ENCODE data around the gene ACTG1. TPM values are rescaled to one million over a fixed set of nuclear protein-coding genes. Genes with fewer than 3 reads are reported as not detected.

Gene ACTG1
- total and polyA plus RNA-seq, 2 of the 13 experiments (the other 11 are each of a cell fraction or from before 2014, with no cell fraction given), result 973 to 1,138 TPM

GRCh38 chr17:81491181-81491581, 21.4 kb downstream of the ACTG1 start (continued):
- TF ChIP-seq ETV5 (CRISPR knock-in tag; IDR thresholded peaks at IDR 0.05; ENCODE audit: borderline replicate concordance) (peak; percentile 8; the same call in 1 of the 2 replicates), ARNTL (CRISPR knock-in tag; IDR thresholded peaks at IDR 0.05) (no peak), RXRA (CRISPR knock-in tag; IDR thresholded peaks at IDR 0.05) (0 out of 2 replicates have a peak, but pooled peaks have one; percentile 16), KIAA2018 (CRISPR knock-in tag; IDR thresholded peaks at IDR 0.05; ENCODE audit: borderline replicate concordance) (no peak), ZNF460 (CRISPR knock-in tag; IDR thresholded peaks at IDR 0.05; ENCODE audit: borderline replicate concordance) (no peak), TBL1XR1 (IDR thresholded peaks at IDR 0.05; ENCODE audit: borderline replicate concordance, low read length, partially characterized antibody) (no peak), ZNF773 (CRISPR knock-in tag; IDR thresholded peaks at IDR 0.05; ENCODE audit: borderline replicate concordance) (no peak), ZBED4 (CRISPR knock-in tag; IDR thresholded peaks at IDR 0.05; ENCODE audit: borderline replicate concordance) (no peak), CEBPB (IDR thresholded peaks at IDR 0.05; ENCODE audit: borderline replicate concordance, low read depth, low read length) (no peak), GATA4 (IDR thresholded peaks at IDR 0.05; ENCODE audit: borderline replicate concordance, low read depth) (no peak), IKZF4 (CRISPR knock-in tag; IDR thresholded peaks at IDR 0.05; ENCODE audit: borderline replicate concordance, low read depth, not compliant biosample characterization) (no peak)
- TF ChIP-seq, protein P1, sequence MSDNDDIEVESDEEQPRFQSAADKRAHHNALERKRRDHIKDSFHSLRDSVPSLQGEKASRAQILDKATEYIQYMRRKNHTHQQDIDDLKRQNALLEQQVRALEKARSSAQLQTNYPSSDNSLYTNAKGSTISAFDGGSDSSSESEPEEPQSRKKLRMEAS (IDR thresholded peaks at IDR 0.05), result peak; percentile 43; the same call in 1 of the 2 replicates
- TF ChIP-seq, protein P2, sequence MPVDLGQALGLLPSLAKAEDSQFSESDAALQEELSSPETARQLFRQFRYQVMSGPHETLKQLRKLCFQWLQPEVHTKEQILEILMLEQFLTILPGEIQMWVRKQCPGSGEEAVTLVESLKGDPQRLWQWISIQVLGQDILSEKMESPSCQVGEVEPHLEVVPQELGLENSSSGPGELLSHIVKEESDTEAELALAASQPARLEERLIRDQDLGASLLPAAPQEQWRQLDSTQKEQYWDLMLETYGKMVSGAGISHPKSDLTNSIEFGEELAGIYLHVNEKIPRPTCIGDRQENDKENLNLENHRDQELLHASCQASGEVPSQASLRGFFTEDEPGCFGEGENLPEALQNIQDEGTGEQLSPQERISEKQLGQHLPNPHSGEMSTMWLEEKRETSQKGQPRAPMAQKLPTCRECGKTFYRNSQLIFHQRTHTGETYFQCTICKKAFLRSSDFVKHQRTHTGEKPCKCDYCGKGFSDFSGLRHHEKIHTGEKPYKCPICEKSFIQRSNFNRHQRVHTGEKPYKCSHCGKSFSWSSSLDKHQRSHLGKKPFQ (CRISPR knock-in tag; IDR thresholded peaks at IDR 0.05; ENCODE audit: insufficient replicate concordance), result no peak
